Fibroblast of pulmonary artery (primary cell): ENCODE results near the gene CCDC80.

ENCODE experiments used
- DNase-seq: peaks from one replicate; pipeline ENCODE4 v3.0.0-alpha.2; 2010; ENCODE audit warnings: low read depth
- H3K4me3 ChIP-seq: replicated peaks from 2 replicates; pipeline ENCODE4 v1.5.1; 2011; ENCODE audit warnings: low read depth, mild to moderate bottlenecking, control low read depth, low read length, moderate library complexity
- CTCF ChIP-seq: IDR thresholded peaks from 2 replicates; pipeline ENCODE4 v1.5.1; 2011; ENCODE audit warnings: mild to moderate bottlenecking, control low read depth, low read length, inconsistent platforms; ENCODE audit errors: missing control alignments

Gene CCDC80

GRCh38 chr3:112561734-112562529, 79.0 kb downstream of the CCDC80 start, which contains the start of the genes ATG3 and SLC35A5:
TSS of gene ATG3 (minus strand) at chr3:112561962. CDS start at chr3:112561528, 434 bp downstream.
TSS of gene SLC35A5 (plus strand) at chr3:112562045. CDS start at chr3:112563404, 1,359 bp downstream.
- H3K4me3 ChIP-seq: peak within 1 kb of the TSS; percentile 83
- no peak for TF ChIP-seq CTCF
- peak; percentile 99 for DNase-seq

GRCh38 chr3:112561484-112561733, 79.5 kb downstream of the CCDC80 start:
- DNase-seq: no peak
- peak overlapping the region; percentile 83 for H3K4me3 ChIP-seq
- no peak for TF ChIP-seq CTCF

GRCh38 chr3:112560721-112561483, 80.0 kb downstream of the CCDC80 start:
- DNase-seq: peak; percentile 89
- peak overlapping the region; percentile 83 for H3K4me3 ChIP-seq
- TF ChIP-seq CTCF: no peak

- TF ChIP-seq CTCF: no peak
- H3K4me3 ChIP-seq: peak overlapping the region; percentile 83
- DNase-seq: peak; percentile 18
Measured at GRCh38 chr3:112560307-112560706, 80.6 kb downstream of the CCDC80 start.

- DNase-seq: no peak
- no peak overlapping the region for H3K4me3 ChIP-seq
- no peak for TF ChIP-seq CTCF
Measured at GRCh38 chr3:112557976-112558375, 83.0 kb downstream of the CCDC80 start.

- no peak overlapping the region for H3K4me3 ChIP-seq
- TF ChIP-seq CTCF: no peak
- peak; percentile 12 for DNase-seq
Measured at GRCh38 chr3:112555535-112556170, 85.3 kb downstream of the CCDC80 start.
